Colonic mucosa (tissue), 4 donors: ENCODE results near the gene MAP2K5. TPM values are rescaled to one million over a fixed set of nuclear protein-coding genes. Genes with fewer than 3 reads are reported as not detected.

Experiments used
- DNase-seq: peaks from one replicate; pipeline ENCODE4 v3.0.0-alpha.2; 2020
- H3K27ac ChIP-seq: fragments of 200-600 bp; one replicate; pipeline ENCODE4 v1.8.0; 2021
- H3K27me3 ChIP-seq: fragments of 200-600 bp; one replicate; pipeline ENCODE4 v1.8.0; 2021
- H3K36me3 ChIP-seq: fragments of 200-600 bp; one replicate; pipeline ENCODE4 v1.8.0; 2021
- H3K4me1 ChIP-seq: fragments of 200-600 bp; one replicate; pipeline ENCODE4 v1.8.0; 2021; ENCODE audit warnings: mild to moderate bottlenecking
- H3K4me3 ChIP-seq: fragments of 200-600 bp; one replicate; pipeline ENCODE4 v1.8.0; 2021
- H3K9ac ChIP-seq, 2 donors: one replicate each; pipeline ENCODE4 v1.7.0; 2013; ENCODE audit warnings: control low read depth in 2 of 2, low read depth in 2 of 2, low read length in 2 of 2
- H3K9me3 ChIP-seq: fragments of 200-600 bp; one replicate; pipeline ENCODE4 v1.8.0; 2021
- CTCF ChIP-seq: fragments of 200-600 bp; IDR thresholded peaks from one replicate; pipeline ENCODE4 v1.8.0; 2022; ENCODE audit warnings: antibody characterized with exemption, mild to moderate bottlenecking
- intact Hi-C: fragments of 100-400 bp; cut with DNase I; formaldehyde crosslinking; loops from one replicate; pipeline ENCODE4 v1.14.1; 2022
- total RNA-seq, 2 donors: library from RNA; stranded (reverse); fragmentation: NEBNext Ultra II Directional in 1 of 2; extraction: Animal tissue kit (Norgen Biotek cat#: 25700) in 1 of 2; gene quantifications; one replicate each; pipeline ENCODE4 v1.2.1, GENCODE V29; 2021
- donor health status: healthy.
- donor health status: DM: no; HTN: no; CAD: no.
- donor health status: DM: no; HTN: no; CAD: no.

MAP2K5 gene
- total RNA-seq, 2 donors from 2014 or later, result 19.1 to 20.2 TPM

GRCh38 chr15:67835297-67836133, 293.0 kb downstream of the MAP2K5 start:
- intact Hi-C loops, result loop anchor here (2.0 to 10.0 kb wide), 3 partner anchors 291 to 379 kb away; partner anchors contain the start of gene MAP2K5
- Histone ChIP-seq H3K9ac (peak overlapping the region; percentile 20 to 55), H3K27me3 (peaks cover 56% of the 10 kb centered on the region), H3K27ac (no peak overlapping the region), H3K9me3 (no peaks in the 10 kb centered on the region), H3K4me3 (peak overlapping the region; percentile 32), H3K4me1 (peaks cover 26% of the 10 kb centered on the region), H3K36me3 (no peaks in the 10 kb centered on the region)
- no peak for TF ChIP-seq CTCF
- no peak for DNase-seq

- intact Hi-C loops, result loop anchor here (10.0 kb wide), 1 partner anchor 291 kb away; the partner anchor contains the start of gene MAP2K5
- H3K4me3 ChIP-seq, result peak overlapping the region; percentile 32
- peaks cover 26% of the 10 kb centered on the region for H3K4me1 ChIP-seq
- no peaks in the 10 kb centered on the region for H3K36me3 ChIP-seq
- H3K9me3 ChIP-seq, result no peaks in the 10 kb centered on the region
- no peak for TF ChIP-seq CTCF
- no peak overlapping the region for H3K27ac ChIP-seq
- peaks cover 50% of the 10 kb centered on the region for H3K27me3 ChIP-seq
- DNase-seq, result no peak
- H3K9ac ChIP-seq, result peak overlapping the region; percentile 20 to 55
Observed at GRCh38 chr15:67836134-67836455, 293.6 kb downstream of the MAP2K5 start.

- Histone ChIP-seq H3K27ac (no peak overlapping the region), H3K9ac (no peak overlapping the region), H3K9me3 (no peaks in the 10 kb centered on the region), H3K27me3 (peaks cover 47% of the 10 kb centered on the region), H3K4me3 (no peak overlapping the region), H3K4me1 (peaks cover 26% of the 10 kb centered on the region), H3K36me3 (no peaks in the 10 kb centered on the region)
- peak; percentile 52 for DNase-seq
- TF ChIP-seq CTCF, result peak; percentile 78
- intact Hi-C loops, result loop anchor here (10.0 kb wide), 1 partner anchor 292 kb away; the partner anchor contains the start of gene MAP2K5
Observed at GRCh38 chr15:67836477-67836876, 294.0 kb downstream of the MAP2K5 start.

GRCh38 chr15:67836955-67837354, 294.5 kb downstream of the MAP2K5 start:
- DNase-seq, result no peak
- H3K9me3 ChIP-seq, result no peaks in the 10 kb centered on the region
- H3K4me1 ChIP-seq, result peaks cover 26% of the 10 kb centered on the region
- no peak overlapping the region for H3K27ac ChIP-seq
- intact Hi-C loops, result loop anchor here (10.0 kb wide), 1 partner anchor 292 kb away; the partner anchor contains the start of gene MAP2K5
- H3K36me3 ChIP-seq, result no peaks in the 10 kb centered on the region
- H3K27me3 ChIP-seq, result peaks cover 44% of the 10 kb centered on the region
- H3K4me3 ChIP-seq, result no peak overlapping the region
- no peak for TF ChIP-seq CTCF
- H3K9ac ChIP-seq, result no peak overlapping the region

- intact Hi-C loops, result loop anchor here (10.0 kb wide), 1 partner anchor 294 kb away; the partner anchor contains the start of gene MAP2K5
- no peak for TF ChIP-seq CTCF
- peaks cover 21% of the 10 kb centered on the region for H3K4me1 ChIP-seq
- no peaks in the 10 kb centered on the region for H3K9me3 ChIP-seq
- H3K9ac ChIP-seq, result peak overlapping the region in 1 of 2 donors; percentile 94
- DNase-seq, result peak; percentile 62
- H3K27ac ChIP-seq, result no peak overlapping the region
- H3K27me3 ChIP-seq, result peaks cover 25% of the 10 kb centered on the region
- H3K4me3 ChIP-seq, result peak overlapping the region; percentile 62
- H3K36me3 ChIP-seq, result no peaks in the 10 kb centered on the region
Observed at GRCh38 chr15:67838789-67839332, 296.4 kb downstream of the MAP2K5 start.
